Ishikawa (cell line): ENCODE data around the gene PARP8.

ENCODE experiments used
- CEBPB ChIP-seq: IDR thresholded peaks from 2 replicates; pipeline ENCODE4 v1.6.1; 2012
- CREB1 ChIP-seq: IDR thresholded peaks from 2 replicates; pipeline ENCODE4 v1.6.1; 2012; ENCODE audit warnings: low read depth
- EGR1 ChIP-seq: IDR thresholded peaks from 2 replicates; pipeline ENCODE4 v1.6.1; 2012
- EP300 ChIP-seq: IDR thresholded peaks from 2 replicates; pipeline ENCODE4 v1.6.1; 2012; ENCODE audit warnings: borderline replicate concordance
- FOXM1 ChIP-seq: IDR thresholded peaks from 2 replicates; pipeline ENCODE4 v1.6.1; 2012; ENCODE audit warnings: low read depth, borderline replicate concordance
- MAX ChIP-seq: IDR thresholded peaks from 2 replicates; pipeline ENCODE4 v1.6.1; 2012
- NFIC ChIP-seq: IDR thresholded peaks from 2 replicates; pipeline ENCODE4 v1.6.1; 2012
- RAD21 ChIP-seq: IDR thresholded peaks from 2 replicates; pipeline ENCODE4 v1.6.1; 2012; ENCODE audit warnings: low read depth
- REST ChIP-seq: IDR thresholded peaks from 2 replicates; pipeline ENCODE4 v1.6.1; 2012; ENCODE audit warnings: low read depth, mild to moderate bottlenecking
- TAF1 ChIP-seq: IDR thresholded peaks from 2 replicates; pipeline ENCODE4 v1.6.1; 2012; ENCODE audit warnings: low read depth, mild to moderate bottlenecking
- TCF12 ChIP-seq: IDR thresholded peaks from 2 replicates; pipeline ENCODE4 v1.6.1; 2012; ENCODE audit warnings: low read depth
- TEAD4 ChIP-seq: IDR thresholded peaks from 2 replicates; pipeline ENCODE4 v1.6.1; 2012
- YY1 ChIP-seq: IDR thresholded peaks from 2 replicates; pipeline ENCODE4 v1.6.1; 2012; ENCODE audit warnings: low read depth
- ZBTB7A ChIP-seq: IDR thresholded peaks from 2 replicates; pipeline ENCODE4 v1.6.1; 2012; ENCODE audit warnings: low read depth
- TF ChIP-seq, protein P1 (sequence below): IDR thresholded peaks from 2 replicates; pipeline ENCODE4 v1.6.1; 2012

PARP8 gene

DNA sequence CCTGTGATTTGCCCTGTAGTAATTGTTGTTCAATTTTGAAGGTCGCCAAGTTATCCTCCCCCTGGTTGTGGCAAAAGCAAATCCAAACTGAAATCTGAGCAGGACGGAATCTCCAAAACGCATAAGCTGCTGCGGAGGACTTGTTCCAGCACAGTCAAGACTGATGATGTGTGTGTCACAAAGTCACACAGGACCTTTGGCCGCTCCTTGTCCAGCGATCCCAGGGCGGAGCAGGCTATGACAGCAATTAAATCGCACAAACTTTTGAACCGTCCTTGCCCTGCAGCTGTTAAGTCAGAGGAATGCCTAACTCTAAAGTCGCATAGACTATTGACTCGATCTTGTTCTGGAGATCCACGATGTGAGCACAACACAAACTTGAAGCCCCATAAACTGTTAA lies 128.4 kb downstream of the PARP8 start:
- TF ChIP-seq EP300 (no peak), FOXM1 (no peak), TAF1 (no peak), TEAD4 (no peak), NFIC (no peak), MAX (no peak), CEBPB (no peak), EGR1 (no peak), REST (no peak), TCF12 (no peak), ZBTB7A (no peak), YY1 (no peak), CREB1 (no peak), RAD21 (no peak)
- TF ChIP-seq, protein P1, sequence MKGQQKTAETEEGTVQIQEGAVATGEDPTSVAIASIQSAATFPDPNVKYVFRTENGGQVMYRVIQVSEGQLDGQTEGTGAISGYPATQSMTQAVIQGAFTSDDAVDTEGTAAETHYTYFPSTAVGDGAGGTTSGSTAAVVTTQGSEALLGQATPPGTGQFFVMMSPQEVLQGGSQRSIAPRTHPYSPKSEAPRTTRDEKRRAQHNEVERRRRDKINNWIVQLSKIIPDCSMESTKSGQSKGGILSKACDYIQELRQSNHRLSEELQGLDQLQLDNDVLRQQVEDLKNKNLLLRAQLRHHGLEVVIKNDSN = no peak

- TF ChIP-seq TEAD4 = no peak
- TF ChIP-seq ZBTB7A = no peak
- TF ChIP-seq EP300 = no peak
- no peak for TF ChIP-seq CEBPB
- no peak for TF ChIP-seq YY1
- no peak for TF ChIP-seq REST
- TF ChIP-seq RAD21 = no peak
- TF ChIP-seq, protein P1 = no peak
- TF ChIP-seq FOXM1 = no peak
- no peak for TF ChIP-seq NFIC
- no peak for TF ChIP-seq TCF12
- no peak for TF ChIP-seq CREB1
- no peak for TF ChIP-seq EGR1
- no peak for TF ChIP-seq TAF1
- TF ChIP-seq MAX = no peak
Observed at GRCh38 chr5:50798002-50798401, 131.6 kb downstream of the PARP8 start.

DNA sequence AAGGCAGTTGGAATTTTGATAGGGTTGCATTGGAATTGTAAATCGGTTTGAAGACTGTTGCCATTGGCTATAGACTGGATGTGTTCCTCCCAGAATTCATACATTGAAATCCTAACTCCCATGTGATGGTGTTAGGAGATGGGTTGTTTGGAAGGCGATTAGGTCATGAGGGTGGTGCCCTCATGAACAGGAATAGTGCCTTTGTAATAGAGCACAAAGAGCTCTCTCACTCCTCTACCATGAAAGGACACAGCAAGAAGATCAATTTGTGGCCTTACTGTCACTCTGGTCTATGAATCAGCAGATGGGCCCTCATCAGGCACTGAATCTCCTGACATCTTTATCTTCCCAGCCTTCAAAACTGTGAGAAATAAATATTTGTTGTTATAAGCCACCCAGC lies 133.2 kb downstream of the PARP8 start:
- TF ChIP-seq CEBPB (no peak), TAF1 (no peak), YY1 (no peak), EP300 (no peak), MAX (no peak), TCF12 (no peak), CREB1 (no peak), FOXM1 (no peak)
- TF ChIP-seq, protein P1 = no peak

DNA sequence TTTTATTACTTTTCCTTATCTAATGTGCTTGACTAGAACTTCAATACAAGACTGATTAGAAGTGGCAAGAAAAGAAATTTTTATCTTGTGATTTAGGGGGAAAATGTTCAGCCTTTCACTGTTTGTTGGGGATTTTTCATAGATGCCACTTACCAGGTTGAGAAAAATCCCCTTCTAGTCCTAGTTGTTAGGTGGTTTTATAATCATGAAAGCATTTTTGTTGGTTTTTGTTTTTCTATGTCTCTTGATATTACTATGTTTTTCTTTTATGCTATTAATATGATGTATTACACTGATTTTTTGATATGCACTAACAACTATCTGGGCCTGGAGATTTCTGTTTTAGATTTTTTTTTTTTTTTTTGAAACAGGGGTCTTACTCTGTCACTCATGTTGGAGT lies 134.0 kb downstream of the PARP8 start:
- no peak for TF ChIP-seq YY1
- no peak for TF ChIP-seq EGR1
- no peak for TF ChIP-seq REST
- TF ChIP-seq, protein P1 = no peak
- no peak for TF ChIP-seq TAF1
- no peak for TF ChIP-seq RAD21
- no peak for TF ChIP-seq FOXM1
- no peak for TF ChIP-seq CREB1
- no peak for TF ChIP-seq NFIC
- no peak for TF ChIP-seq EP300
- TF ChIP-seq MAX = no peak
- TF ChIP-seq ZBTB7A = no peak
- no peak for TF ChIP-seq TCF12
- no peak for TF ChIP-seq TEAD4
- no peak for TF ChIP-seq CEBPB
